GM11168 (cell line): Measurements from ENCODE around the gene ERBB2.
"Not testable (repeated sequence)": the region's sequence is repeated elsewhere in the genome, so short reads cannot be mapped to it uniquely, and the experiment has no call there.

ENCODE experiments used
- in situ Hi-C: fragments of 300-500 bp; cut with MboI; formaldehyde crosslinking; loops from one replicate; pipeline ENCODE4 v1.12.0; 2022; ENCODE audit warnings: low sequenced_read_pairs; ENCODE audit not compliant: unreplicated experiment

ERBB2 gene

GRCh38 chr17:39738983-39739884 lies 39.4 kb downstream of the ERBB2 start:
- in situ Hi-C loops: no loop called here

GRCh38 chr17:39739885-39740356 lies 40.1 kb downstream of the ERBB2 start:
- in situ Hi-C loops: no loop called here

DNA sequence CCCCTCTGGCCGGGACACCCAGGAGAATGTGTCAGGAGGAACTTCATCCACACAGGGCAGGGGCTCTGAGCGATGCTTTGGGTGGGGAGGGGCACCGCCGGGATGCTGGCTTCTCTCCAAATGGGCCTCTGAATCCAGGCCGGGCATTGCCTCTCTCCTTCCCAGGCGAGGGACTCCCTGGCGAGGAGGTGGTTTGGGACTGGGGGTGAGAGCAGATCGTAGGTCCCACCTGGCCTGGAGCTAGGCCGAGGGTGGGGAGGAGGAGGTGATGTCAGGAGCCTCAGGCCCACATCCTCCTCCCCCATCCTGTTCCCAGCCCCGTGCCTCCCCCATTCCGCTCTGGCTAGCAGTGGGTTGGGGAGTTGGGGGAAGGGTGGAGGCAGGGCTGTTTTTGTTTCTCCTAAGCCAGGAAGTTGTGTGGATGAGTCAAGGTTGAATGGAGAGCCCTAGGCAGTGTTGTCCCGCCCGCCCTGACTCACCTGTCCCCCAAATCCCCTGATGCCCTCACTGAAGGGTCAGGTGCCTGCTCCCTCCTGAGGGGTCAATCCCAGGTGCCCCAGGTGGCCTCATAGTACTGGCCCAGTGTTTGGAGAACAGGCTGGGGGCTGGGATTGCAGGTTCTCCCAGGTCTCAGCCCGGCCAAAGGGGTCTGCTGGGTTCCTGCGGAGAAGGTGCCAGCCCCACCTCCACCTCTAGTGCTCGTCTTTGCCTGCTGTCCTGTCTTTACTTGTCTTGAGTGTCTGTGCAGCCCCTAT lies 40.7 kb downstream of the ERBB2 start:
- in situ Hi-C loops: no loop called here

DNA sequence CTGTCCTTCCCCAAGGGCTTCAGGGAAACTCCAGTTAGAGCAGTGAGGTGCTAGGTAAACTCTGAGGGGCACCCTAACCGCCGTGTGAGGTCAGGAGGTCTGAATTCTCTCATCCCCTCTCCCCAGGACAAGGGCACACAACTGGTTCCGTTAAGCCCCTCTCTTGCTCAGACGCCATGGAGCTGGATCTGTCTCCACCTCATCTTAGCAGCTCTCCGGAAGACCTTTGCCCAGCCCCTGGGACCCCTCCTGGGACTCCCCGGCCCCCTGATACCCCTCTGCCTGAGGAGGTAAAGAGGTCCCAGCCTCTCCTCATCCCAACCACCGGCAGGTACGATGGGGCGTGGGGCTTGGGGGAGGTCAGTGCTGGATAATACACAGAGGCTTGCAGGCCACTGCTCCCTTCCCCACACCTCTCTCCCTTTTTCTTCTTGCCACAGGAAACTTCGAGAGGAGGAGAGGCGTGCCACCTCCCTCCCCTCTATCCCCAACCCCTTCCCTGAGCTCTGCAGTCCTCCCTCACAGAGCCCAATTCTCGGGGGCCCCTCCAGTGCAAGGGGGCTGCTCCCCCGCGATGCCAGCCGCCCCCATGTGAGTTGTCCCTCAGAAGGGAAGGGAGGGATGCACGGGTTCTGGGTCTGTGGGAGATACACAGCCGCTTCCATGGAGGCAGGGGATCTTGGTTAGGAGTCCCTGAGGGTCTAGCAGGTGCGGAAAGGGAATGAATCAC lies 42.4 kb downstream of the ERBB2 start:
- in situ Hi-C loops: no loop called here

GRCh38 chr17:39742856-39743436 lies 43.1 kb downstream of the ERBB2 start:
- in situ Hi-C loops: no loop called here

- in situ Hi-C loops: no loop called here
Observed at GRCh38 chr17:39744075-39744835, 44.4 kb downstream of the ERBB2 start.

DNA sequence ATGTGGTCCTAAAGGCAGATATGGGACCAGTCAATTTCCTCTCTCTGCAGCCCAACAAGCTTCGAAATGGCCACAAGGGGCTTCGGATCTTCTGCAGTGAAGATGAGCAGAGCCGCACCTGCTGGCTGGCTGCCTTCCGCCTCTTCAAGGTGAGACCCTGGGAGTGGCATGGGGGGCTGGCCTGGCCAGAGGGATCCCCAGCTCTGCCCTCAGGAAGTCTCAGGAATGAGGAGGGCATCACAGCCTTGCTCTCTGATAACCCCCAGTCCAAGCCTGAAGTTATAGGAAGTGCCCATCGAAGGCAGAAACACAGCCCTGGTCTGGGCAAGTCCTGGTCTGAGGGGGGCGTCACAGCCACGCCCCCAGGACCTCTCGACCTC lies 45.0 kb downstream of the ERBB2 start:
- in situ Hi-C loops: no loop called here

DNA sequence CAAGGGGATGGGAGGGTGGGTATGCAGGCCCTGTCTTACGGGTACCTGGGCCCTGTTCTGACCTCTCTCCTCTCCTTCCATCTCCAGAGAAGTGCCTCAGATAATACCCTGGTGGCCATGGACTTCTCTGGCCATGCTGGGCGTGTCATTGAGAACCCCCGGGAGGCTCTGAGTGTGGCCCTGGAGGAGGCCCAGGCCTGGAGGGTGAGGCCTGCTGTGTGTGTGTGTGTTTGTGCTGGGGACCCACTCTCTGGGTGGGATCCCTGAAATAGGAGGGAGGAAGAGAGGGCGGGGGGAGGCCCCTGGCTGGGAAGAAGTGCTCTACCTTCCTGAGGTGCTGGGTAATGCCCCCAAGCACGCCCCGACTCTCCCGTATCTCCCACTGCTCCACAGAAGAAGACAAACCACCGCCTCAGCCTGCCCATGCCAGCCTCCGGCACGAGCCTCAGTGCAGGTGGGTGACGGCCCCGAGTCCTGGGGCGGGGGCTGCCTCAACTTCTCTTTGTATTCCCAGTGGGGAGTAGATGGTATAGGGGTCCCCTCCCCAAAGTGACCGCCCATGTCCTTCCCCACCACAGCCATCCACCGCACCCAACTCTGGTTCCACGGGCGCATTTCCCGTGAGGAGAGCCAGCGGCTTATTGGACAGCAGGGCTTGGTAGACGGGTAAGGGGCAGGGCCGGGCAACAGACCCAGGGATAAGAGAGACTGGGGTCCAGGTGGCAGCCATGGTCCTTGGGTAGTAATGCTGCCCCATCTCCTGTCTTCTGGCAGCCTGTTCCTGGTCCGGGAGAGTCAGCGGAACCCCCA lies 45.7 kb downstream of the ERBB2 start:
- in situ Hi-C loops: no loop called here

DNA sequence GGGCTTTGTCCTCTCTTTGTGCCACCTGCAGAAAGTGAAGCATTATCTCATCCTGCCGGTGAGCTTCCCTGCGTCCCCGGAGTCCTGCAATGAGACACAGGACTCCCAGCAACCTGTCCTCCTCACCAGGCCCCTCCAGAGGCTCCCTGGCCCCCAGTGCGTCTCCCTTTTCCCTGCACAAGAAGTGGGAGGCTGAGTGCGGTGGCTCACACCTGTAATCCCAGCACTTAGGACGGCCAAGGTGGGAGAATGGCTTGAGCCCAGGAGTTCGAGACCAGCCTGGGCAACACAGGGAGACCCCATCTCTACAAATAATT lies 46.2 kb downstream of the ERBB2 start:
- in situ Hi-C loops: no loop called here

GRCh38 chr17:39747745-39748144 lies 47.9 kb downstream of the ERBB2 start:
- in situ Hi-C loops: no loop called here

DNA sequence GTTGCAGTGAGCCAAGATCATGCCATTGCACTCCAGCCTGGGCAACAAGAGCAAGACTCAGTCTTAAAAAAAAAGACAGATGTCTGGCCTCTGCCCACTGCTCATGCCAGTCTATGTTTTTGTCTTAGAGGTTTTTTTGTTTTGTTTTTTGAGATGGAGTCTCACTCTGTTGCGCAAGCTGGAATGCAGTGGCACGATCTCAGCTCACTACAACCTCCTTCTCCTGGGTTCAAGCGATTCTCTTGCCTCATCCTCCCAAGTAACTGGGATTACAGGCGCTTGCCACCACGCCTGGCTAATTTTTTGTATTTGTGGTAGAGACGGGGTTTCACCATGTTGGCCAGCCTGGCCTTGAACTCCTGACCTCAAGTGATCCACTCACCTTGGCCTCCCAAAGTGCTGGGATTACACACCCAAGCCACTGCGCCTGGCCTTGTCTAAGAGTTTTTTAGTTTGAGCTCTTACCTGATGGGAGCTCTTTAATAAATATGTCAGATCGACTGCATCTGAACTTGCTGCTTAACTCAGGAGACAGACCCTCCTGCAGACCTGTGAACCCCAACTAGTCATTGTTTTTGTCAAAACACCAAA lies 48.7 kb downstream of the ERBB2 start:
- in situ Hi-C loops: not testable (repeated sequence)

DNA sequence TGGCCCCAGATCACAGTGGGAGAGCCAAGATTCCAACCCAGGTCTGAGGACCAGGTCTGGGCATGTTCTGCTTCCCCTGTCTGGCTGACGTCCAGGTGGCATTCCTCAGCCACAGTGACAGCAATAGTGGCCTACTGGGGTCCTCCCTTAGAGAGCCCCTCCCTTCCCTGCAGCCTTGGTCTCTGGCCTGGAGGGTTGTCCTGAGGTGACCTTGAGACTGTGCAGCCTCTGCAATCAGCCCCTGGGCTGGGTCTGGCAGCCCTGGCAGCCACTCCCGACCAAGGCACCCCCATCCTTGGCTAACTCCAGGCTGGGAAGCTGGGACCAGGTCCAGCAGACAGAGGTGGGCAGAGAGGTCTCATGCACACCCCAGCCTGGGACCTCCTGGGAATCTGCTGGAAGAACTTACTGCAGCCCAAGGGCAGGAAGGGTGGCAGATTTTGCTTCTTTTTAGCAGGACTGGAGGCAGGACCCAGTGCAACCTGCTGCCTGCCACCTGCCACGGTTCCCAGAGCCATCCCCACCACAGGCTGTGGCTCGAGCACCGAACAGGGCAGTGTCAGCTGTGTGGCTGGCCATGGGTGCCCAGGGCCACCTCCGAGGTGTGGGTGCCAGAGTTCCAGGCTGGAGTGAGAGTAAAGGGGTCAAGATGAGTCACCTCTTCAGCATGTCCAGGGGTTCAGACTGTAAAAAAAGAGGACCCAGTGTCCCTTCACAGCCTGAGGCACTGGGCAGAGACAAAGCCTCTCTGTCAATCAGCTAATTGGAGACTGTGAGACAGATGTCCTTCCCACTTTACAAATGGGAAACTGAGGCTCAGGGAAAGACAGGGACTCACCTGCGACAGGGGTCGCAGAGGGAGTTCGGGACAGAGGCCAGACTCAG lies 50.5 kb downstream of the ERBB2 start:
- in situ Hi-C loops: loop anchor here (10.0 kb wide), 1 partner anchor 116 kb away; the partner anchor contains the start of gene STARD3

DNA sequence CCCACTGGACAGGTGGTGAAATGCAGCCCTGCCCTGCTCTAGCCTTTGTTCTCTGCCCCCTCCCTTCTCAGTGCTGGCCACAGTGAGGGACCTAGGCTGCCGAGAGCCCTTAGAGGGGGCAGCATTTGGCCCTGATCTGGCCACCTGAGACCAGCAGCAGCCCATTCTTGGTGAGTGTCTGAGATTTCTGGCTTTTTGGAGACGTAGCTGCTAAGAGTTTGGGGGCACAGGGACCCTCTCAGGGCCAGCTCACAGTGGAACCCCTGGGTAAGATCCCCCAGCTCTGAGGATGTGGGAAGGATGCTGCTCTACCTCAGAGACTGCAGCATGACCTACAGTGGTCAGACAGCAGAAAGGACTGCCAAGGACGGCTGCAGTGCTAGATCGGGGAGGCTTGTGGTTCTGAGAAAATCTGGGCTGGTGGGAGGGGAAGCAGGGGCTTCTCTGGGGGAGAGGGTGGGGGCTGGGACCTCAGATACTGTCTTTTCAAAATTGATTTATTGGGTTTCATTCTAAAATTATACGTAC lies 51.2 kb downstream of the ERBB2 start:
- in situ Hi-C loops: loop anchor here (10.0 kb wide), 1 partner anchor 116 kb away; the partner anchor contains the start of gene STARD3

DNA sequence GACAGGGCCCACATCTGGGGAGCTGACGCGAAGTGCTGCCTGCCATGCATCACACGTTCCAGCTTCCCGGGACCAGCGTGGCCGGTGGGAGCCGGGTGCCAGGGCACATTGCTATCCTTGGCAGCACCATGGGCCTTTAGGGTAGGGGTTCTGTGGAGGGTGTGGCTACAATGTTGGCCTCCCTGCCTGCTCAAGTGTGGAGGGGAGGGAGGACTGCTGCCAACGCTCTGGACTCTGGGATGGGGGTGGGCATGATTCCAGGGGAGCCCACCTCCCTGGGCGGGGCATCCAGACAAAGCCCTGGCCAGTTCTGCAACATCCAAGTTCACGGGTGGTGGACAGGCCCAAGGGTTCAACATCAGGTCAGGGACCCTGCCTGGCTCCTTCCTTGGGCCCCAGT lies 51.8 kb downstream of the ERBB2 start:
- in situ Hi-C loops: loop anchor here (10.0 kb wide), 1 partner anchor 117 kb away; the partner anchor contains the start of gene STARD3

DNA sequence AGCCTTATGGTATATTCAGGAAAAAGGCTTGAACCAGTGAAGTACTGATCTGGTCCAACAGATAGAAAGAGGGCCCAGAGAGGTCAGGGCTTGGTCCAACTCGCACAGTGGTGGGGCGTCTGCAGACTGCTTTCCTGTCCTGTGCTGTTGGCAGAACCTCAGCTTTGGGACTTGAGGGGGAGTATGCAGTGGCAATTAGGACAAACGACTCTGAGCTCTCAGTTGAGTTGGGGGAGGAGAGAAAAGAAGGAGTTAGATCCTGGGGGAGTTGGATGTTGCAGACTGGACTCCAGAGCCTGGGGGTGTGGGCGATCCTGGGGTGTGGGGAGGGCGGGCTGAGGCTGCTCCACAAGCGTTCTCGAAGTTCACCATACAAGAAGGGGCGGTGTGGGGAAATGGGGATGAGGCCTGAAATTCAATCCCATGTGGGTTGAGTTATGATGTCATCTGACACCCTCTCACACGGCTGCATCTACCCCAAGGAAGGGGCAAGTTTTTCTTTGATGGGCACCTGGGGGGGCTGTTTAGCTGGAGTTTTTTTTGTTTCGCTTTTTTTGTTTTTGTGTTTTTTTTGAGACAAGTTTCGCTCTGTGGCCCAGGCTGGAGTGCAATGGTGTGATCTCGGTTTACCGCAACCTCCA lies 52.5 kb downstream of the ERBB2 start:
- in situ Hi-C loops: loop anchor here (10.0 kb wide), 1 partner anchor 118 kb away; the partner anchor contains the start of gene STARD3

DNA sequence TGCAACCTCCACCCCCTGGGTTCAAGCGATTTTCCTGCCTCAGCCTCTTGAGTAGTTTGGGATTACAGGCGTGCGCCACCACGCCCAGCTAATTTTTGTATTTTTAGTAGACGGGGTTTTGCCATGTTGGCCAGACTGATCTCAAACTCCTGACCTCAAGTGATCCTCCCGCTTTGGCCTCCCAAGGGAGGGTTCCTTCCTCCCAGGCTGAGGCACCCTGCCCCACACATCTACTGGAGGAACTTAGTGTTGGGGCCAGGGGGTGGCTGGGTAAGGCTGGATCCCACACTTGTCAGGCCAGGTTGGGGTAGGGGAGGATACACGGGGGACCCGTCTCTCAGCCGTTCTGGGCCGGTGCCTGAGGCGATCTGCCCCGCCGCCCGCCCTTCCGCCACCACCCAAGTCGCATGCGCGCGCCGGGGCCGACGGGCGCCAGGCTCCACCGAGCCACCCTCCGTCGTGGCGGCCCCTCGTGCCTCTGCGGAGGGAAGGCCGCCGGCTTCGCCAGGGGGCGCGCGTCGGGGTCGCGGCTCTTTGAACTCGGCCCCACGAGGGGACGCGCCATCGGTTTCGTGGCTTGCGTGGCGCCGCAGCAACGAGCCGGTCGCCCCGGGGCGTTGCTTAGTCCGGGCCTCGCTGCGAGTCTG lies 53.8 kb downstream of the ERBB2 start:
- in situ Hi-C loops: loop anchor here (10.0 kb wide), 1 partner anchor 119 kb away; the partner anchor contains the start of gene STARD3
